OCI-M1 (cell line): Measurements from ENCODE around the gene WNT3.
"Not testable (repeated sequence)": the region's sequence is repeated elsewhere in the genome, so short reads cannot be mapped to it uniquely, and the experiment has no call there.

ENCODE experiments used
- DNase-seq: peaks from one replicate; lab custom pipeline; 2025; lab: John Stamatoyannopoulos, UW

The WNT3 gene

DNA sequence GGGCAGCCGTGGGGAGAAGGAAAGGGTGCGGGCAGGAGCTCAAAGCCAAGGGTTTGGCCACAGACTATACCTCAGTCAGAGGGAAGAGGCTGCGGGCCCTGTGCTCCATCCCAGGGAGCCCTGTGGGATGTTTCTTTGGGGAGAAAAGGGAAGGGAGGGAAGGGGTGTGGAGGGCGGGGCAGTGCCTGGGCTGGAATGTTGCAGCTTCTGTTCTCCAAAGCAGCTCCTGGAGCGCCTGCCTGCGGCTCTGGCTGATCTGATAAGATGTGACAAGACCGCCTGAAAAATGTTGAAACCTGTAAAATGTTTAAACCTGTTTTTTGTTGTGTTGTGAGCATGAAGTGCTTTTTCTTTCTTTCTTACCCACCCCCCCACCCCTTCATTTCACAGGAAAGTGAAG is 32.8 kb downstream of the WNT3 start:
- DNase-seq: no peak

DNA sequence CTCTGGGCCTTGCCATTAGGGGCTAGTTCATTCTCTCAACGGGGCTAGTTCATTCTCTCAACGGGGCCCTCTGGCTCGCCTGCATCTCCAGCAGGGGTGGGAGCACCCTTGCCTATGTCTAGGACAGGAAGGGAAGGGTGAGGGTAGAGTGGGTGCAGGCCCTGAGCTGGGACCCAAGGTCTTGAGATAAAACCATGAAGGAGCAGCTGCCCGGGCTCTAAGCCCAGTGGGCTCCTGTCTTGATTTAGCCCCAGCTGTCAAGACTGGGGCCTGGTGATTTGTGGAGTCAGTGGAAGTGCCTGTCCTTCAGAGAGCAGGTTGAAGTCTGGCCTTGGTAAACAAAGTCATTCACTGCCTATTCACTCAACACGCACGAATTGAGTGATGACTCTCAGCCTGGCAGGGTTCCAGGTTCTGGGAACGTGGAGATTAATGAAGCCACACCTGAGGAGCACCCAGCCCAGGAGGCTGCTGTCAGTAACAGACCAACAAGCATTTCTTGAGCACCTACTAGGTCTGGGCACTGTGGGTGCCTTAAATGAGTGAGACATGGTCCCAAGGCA is 35.4 kb downstream of the WNT3 start:
- no peak for DNase-seq

DNA sequence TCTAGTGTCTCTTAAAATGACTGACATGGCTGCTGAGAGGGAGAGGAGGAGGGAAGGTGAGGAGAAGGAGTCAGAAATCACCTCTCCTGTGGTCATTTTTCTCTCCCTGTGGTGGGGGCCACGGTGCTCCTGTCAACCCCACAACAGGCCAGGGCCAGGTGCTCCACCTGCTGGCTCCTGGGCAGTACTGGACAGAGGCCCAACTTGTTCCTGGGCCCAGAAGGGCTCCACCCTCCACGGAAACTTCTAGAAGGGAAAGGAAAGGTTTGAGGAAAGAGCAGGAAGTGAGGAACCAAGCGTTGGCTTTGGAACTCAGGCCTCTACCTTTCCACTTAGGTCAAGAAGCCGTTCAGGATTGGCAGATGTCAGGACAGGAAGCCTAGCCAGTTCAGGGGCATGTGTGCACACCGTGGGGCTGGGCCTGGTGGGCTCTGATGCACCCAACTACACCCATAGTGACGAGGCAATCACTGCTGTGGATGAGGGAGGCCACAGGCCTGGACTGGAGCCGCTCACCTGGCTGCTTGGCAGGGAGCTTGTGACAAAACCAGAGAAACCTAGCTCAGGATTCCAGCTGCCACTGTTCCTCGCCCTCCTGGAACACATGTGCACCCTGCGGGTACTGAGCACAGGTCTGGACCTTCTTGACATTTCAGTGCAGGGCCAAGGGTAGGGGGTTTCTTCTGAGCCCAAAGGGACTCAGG is 36.1 kb downstream of the WNT3 start:
- peak; percentile 64 for DNase-seq

DNA sequence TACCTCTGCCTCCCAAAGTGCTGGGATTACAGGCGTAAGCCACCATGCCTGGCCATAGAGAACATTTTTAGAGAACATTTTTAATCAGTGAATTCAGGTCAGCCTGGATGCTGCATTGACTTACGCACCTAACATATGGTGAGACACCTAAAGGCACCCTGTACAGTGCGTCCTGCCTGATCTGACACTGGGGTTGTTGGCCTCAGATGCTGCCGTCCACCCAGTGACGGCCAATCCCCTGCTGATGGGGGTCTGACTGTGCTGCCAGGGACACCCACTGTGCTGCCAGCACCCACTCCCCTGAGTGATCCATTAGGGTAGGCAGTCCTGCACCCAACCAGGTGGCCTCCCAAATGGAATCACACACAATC is 38.5 kb downstream of the WNT3 start:
- no peak for DNase-seq

DNA sequence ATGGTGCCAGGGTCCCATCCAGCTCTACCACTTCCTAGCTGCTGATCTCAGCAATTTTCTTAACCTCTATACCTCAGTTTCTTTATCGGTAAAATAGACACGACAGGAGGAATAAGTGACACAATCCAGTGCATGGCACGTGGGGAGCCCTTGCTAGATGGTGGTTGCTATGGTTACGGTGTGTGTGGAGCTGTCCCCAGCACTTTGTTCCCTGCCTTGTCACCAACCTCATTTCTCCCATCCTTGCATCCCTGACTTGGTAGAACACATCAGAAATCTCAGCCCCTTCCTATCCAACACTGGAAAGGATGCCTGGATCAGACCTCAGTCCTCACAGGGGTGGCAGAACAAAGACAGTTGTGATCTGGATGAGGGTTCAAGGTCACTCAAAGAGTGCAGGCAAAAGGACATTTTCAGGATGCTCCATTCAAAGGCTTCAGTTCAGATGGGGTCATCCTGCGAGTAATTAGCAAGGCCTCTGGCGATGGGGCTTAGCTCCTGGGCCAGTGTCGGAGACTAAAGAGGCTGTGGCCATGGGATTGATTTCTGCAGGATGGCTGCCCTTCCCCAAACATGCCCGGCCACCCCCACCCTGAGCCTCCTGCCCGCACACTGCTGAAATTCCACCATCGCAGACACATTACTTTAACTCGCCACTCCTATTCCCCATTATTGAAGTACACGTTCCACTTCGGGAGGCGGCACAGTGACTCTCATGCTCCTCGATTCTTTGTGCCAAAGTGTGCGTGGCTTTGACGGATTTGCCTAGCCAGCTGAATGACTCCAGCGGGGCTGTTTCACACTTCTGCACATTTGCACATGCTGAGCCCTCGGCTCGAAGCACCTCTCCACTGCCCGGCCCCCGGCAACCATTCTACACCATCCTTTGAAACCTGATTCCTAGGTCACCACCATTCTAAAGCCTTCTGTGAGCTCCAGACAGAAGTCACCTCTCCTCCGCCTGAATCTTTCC is 40.3 kb downstream of the WNT3 start:
- peak; percentile 27 for DNase-seq

DNA sequence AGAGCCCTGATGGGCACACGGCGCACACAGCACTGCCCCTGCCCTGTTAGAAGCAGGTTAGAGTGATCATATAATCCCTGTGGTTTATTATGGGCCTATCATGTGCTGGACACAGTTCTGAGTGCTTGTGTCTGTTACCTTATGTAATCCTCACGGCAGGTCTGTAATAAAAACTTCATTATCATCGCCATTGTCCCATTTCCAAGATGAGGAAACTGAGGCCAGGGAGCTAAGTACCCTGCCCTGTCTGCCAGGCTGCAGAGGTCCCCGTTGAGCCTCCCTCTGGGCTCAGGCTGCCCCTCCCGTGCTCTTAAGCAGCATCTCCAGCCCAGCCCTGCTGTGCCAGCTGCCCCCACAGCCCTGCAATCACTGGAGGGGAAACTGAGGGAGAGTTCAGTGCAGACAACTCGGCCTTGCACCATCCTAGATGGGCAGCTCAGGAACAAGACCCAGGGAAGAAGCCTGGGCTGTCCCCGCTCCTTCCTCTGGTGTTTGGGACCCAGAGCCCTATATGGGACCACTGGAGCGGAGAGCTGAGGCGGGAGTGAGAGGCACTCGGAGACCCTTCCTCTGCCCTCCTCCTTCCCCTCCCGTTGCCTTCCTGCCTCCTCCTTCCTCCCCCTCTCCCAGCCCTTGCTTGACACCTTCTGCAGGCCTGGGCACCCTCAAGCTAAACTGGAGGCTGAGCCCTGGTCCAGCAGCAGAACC is 42.0 kb downstream of the WNT3 start:
- DNase-seq: no peak

DNA sequence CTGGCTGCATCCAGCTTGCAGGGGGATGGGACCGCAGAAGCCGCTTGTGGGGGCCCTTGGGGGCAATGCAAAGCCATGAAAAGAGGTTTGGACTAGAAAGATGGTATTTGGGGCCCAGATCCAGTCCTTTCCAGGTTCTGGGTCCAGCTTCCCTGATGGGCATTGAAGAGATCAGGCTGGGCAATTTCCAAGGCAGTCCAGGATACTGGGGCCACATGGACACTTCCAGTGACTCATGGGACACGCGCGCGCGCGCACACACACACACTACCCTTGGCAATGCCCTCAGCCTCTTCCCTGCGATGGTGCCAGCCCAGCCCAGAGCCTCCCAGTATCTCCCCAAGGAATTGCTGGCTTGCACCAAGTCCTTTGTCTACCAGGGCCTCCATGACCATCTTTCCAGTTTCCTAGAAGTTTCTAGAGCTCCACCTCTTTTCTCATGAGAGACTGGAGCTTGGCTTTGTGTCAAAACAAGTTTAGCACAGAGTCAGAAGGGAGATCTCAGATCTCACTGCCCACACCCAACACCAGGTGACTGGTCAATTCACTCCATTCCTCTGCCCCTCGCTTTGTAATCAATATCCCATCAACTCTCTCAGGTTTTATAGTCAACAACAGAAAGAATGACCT is 44.3 kb downstream of the WNT3 start:
- peak; percentile 8 for DNase-seq

DNA sequence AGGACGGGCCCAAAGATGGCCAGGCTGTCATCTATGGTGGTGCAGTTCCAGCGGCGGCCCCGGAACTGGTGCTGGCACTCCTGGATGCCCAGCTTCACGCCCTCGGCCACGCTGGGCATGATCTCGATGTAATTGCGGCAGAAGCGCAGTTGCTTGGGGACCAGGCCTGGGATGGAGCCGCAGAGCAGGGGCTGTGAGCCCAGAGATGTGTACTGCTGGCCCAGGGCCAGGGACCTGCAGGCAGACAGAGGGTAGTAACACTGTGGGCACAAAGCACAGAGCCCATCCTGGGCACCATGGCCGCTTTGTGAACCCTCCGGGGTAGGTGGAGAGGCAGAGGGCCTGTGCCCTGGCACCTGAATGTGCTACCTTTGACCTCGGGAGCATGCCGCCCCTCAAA is 44.8 kb downstream of the WNT3 start:
- no peak for DNase-seq

DNA sequence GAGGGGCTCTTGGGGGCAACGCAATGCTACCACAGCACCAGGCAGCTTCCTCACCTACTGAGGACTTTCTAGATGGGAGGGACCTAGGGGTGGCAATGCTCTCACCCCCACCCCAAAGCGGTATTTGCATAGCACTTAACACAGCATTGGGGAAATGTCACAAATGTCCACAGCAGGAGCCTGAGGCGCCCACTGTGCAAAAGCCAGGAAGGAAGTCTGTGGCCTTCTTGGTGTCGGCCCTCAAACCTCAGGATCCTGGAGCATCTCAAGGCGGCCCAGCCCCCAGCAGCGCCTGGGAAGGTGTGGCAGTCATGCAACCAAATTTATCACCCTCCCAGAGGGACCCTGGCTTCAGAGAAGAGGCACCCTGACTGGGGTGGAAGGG is 45.3 kb downstream of the WNT3 start:
- DNase-seq: no peak

DNA sequence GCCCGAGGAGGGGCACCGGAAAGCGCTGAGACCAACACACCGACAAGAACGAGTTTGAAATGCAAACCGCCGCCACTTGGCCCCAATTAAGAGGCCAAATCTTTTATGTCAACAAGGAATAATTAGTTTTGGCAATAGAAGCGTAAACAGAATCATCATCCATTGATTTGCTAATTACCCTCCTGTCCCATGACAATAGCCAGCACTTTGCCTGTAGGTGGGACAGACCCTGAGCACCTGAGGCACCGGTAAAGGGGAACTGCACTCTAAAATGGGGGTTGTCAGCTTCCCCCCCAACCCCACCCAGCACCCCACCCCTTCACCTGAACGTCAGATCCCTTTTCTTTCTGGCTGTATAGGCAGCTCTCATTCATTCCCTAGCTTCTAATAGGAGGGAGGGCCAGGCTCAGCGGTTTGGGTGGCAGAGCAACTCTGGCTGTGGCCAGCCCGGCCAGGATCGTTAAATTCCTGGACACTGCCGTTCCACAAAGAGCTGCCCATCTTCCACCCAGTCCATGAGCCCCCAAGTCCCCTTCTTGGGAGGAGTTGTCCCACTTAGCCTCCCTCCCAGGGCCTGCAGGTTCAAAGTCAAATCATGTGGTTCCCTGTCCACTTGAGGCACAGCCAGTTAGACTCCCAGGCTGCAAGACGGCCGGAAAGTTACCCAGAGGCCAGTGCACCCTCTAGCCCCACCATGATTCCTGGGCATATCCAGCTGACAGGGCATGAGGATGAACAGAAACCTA is 45.8 kb downstream of the WNT3 start:
- no peak for DNase-seq

DNA sequence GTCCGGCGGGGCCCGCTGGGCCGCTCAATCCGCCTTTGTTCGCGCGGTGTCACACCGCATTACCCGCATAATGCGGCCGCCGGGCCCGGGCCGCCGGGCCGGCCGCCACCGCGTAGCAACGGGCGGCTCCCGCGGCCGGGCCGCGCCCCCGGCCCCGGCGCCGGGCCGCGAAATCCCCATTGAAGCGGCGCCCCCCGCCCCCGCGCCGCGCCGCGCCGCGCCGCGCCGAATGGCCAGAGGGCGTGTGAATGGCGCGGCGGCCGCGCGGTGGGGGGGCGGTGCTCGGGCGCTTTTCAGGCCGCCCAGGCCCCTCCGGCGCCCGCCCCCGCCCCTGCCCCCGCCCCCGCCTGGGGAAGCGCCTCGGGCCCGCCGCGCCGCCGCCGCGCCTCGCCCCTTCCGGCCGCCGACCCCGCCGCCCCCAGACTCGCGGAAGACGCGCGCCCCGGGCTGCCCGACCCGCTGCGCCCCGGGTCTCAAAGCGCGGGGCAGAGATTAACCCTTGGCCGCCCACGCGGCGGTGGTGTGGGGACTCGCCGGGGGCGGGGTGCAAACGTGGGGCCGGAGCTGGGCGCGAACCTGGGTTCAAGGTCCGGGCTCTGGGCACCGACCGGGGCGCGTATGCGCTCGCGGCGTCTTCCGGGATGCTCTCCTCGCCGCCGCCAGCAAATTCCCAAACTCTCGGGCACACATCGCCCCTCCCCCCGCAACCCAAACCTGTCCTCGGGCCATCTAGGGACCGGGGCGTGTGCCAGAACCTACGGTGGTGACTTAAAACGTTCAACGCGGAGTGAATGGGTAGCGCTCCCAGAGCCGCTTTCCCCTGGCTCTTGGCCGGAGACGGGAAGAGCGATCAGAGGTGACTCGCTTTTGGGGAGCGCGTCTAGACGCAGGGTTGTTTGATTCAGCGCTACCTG is 46.7 kb downstream of the WNT3 start:
- peak; percentile 34 for DNase-seq

DNA sequence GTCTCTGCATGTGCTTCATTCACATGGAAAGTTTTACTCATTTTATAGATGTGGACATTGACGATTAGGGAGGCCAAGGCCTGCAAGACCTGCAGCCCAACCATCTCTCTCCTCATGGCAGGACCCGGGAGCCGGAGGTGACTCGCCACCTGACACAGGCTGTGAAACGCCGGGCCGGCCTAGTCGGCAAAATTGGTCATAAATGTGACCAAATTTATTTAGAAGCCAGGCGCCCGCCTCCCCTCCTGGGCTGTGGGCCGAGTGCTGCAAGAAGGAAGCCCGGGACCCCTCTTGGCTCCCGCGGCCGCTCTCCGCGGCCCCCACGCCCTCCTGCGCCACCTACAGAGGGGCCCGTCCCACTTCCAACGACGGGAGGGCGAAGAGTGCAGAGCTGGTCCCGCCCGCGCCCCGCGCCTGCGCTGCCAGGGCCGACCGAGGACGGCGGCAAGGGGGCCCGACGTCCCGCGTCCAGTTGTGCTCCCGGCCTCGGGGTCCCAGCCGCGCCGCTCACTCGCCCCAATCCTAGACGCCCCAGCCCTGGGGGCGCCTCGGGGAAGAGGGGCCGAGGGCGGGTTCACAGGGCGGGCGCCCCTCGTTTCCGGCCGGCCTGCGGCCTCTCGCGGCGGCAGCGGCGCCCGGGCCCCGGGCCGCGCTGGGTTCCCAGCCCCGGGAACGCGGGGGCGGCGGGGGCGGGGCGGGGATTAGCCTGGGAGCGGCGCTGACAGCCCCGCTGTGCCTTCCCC is 47.5 kb downstream of the WNT3 start:
- peak; percentile 39 for DNase-seq

DNA sequence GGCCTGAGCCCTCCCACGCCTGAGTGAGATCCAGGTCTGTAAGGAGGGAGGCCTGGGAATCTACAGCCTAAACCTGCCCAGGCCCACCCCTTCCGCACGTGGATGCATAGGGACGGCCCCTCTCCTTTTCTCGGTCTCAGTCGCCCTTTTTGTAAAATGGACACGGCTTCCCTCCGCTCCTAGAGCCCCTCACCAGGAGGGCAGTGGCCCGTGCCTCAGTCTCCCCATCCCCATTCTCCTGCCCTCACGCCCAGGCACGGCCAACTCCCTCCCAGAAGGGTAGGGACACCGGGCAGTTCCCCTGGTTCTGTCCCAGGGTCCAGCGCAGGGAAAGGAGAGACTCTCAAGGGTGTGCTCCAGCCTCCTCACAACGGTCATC is 48.1 kb downstream of the WNT3 start:
- DNase-seq: no peak

DNA sequence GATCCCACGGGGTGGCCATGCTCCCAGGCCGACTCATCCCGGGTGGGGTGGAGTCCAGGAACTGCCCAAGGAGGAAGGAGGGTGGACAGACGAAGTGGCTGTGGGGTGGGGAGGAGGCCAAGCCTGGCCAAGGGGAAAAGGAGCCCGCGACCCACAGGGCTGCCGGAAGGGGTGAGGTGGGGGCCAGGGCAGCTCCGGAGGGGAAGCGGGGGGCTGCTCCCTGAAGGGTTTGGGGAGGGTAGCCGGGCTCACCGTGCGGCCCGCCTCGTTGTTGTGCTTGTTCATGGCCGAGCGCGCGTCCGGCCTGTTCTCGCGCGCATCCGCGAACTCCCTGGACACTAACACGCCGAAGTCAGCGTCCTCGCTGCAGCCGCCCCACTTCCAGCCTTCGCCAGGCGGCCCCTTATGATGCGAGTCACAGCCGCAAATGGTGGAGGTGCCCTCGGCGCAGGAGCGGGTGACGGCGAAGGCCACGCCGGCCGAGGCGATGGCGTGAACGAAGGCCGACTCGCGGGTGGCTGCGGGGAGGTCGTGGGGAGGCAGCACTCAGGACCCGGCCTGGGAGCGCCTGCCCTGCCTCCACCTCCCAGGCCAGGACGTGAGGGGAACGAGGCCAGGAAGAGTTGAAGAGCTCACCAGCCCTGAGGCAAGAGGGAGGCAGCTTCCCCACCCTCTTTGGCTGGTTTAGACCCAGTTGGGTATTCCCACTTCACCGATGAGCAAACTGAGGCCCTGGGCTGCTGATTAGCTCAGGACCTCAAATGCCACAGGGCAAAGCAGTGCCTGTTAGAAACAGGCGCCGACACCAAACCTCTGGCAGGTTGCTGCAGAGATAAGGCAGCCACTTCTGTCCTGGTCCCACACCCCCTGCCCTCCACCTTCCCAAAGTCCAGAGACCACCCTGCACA is 48.7 kb downstream of the WNT3 start:
- DNase-seq: no peak

DNA sequence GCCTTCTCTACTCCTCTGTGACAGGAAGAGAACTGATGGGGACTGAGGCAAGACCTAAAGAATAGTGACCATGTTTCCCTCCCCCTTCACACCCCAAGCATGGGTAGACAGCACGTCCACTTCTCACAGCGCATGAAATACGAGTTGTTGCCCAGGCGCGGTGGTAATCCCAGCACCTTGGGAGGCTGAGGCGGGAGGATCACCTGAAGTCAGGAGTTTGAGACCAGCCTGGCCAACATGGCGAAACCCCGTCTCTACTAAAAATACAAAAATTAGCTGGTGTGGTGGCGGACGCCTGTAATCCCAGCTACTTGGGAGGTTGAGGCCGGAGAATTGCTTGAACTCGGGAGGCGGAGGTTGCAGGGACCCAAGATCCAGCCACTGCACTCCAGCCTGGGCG is 49.6 kb downstream of the WNT3 start:
- not testable (repeated sequence) for DNase-seq

DNA sequence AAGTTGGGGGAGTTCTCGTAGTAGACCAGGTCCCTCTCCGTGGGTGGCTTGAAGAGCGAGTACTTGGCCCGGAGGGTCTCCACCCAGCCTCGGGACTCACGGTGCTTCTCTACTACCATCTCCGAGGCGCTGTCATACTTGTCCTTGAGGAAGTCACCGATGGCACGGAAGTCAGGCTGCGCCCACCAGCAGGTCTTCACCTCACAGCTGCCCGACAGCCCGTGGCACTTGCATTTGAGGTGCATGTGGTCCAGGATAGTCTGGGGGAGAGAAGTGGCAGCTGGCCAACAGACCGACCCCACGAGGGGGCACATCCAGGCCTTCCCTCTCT is 50.0 kb downstream of the WNT3 start:
- no peak for DNase-seq

DNA sequence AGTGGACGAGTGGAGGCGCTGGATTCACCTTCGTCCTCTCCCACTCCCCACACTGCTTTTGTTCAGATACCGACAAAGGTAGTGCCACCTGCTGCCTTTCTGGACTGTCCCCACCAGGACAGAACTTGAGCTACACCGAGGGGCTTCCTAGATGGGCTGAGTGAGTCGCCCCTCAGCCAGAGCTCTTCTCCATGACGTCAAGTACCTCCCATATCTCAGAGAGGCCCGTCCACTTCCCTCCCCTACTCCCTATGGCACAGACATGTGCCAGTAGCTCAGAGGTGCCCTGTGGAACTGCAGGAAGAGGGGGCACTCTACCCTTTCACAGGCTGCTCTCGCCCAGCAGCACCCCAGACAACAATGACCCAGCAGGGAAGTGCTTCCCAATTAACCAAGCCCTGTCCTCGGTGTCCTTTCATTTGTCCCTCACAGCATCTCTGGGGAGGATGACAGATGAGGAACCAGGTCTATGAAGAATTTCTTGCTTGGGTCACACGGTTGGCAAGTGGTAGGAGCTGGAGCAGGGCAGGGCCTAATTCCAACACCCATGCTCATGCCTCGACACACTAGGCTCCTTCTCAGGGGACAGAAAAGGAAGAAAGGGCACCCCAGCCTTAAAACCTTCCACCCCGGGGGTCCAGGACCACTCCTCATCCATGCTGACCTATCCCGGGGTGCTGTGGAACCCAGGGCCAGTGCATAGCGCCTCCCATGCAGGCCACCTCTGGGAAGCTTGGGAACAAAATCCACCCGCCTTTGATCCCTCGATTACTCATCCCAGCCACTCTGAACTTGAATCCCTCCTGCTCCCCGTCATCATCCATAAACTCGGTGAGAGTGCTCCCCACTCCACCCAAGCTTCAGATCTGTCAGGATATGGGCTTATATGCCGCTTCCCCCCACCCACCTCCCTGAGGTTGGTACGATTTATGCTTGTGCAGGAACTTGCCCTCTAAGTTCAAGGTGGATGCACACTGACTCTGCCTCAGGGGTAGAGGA is 51.7 kb downstream of the WNT3 start:
- no peak for DNase-seq
